Activated CD4-positive, CD25-positive, alpha-beta regulatory T cell (primary cell): ENCODE data around the gene LRRC74A.

Source experiments
- DNase-seq, 4 experiments: peaks; one replicate each; lab custom pipeline; 2025; lab: John Stamatoyannopoulos, UW

The LRRC74A gene

DNA sequence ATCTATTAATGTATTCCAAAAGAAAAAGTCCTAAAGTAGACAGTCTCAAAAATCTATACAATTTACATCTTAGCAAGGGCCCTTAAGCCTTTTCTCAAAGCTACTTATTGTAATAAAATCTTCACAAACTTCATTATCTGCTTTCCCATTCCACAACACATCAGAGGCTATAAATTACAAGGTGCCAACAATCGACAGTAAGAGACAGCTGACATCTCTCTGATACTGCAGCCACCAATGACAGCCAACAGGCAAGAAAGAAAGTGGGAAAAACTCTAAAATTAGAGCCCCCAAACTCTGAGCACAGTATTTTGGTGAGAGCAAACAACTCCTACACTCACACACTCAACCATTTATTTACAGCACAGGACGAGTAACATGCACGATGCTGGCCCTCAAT, 15.7 kb upstream of the LRRC74A start:
- no peak for DNase-seq

- no peak for DNase-seq
Measured at GRCh38 chr14:76810953-76811400, 15.2 kb upstream of the LRRC74A start.

DNA sequence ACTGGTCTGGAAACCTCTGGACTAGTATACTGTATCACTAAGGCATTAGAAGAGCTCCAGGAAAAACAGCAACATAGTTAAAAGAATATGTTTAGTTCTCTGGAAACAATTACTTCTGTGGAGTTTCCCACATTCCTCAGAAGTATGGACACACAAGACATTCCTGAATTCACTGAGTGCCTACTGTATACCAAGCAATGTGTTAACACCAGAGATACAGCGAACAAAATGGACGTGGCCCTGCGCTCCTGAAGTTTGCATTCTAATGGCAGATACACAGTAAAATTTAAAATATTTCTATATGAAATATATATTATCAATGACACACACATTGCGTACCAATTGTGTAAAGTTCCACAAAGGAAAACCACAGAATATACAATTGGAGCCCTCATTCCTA, 14.6 kb upstream of the LRRC74A start:
- no peak for DNase-seq

DNA sequence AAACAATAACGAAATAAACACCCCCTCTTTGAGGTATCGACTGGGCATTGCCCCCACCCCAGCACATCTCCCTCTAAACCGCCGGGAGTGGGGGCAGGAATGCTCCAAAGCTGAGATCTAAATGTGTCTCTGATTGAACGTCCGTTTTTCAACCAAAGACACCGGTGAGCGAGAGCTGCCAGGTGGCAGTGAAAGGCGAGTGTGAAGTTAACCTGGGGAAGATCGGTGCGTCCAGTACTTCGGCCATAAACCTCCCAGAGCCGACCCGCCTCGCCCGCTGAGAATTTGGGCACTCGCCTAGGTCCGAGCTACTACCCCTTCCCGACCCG, 14.2 kb upstream of the LRRC74A start:
- DNase-seq, result no peak

DNA sequence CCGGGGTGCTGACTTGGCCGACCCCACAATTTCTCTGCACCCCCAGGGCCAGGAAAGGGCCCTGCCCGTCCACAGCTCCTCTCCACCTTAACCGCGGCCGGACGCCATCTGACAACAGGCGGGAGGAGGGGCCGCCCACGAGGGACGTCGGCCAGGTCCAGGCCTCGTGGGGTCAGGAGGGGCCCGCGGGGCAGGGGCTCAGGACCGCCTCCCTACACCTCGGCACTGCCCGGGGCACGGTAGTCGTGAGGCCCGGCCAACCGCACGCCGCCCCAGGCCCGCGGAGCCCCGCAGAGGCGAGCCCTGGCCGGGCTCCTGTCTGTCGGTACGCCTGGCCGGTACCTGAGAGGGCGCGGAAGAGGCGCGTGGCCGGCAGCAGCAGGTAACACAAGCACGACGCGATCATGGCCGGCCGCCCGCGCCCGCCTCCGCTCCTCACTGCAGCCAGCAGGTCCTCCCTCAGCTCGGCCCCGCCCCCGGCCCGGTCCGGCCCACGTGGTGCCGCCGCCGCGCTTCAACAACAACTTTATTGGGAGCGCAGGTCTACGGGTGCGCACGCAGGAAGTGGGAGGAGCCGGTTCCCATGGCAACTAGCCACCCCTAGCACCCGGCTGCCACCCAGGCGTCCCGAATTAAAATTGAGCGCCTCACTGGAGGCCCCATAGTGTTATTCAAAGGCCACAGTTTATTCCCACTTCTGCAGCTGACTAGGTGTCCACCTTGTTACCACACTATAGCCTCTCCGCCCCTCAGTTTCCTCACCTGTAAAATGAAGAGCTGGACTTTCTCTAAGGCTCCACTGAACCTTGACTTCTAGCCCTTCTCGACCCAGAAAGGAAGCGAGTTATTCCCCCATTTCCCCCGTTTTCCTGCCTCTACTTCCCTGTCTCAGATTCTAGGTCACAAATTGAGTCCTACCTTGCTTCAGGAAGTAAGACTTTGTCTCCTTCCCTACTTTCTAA, 13.5 kb upstream of the LRRC74A start, which contains the start of gene ANGEL1:
Gene ANGEL1 (minus strand): TSS at position 461 of the 962 bp plus-strand sequence. CDS start 55 bp downstream, at position 406.
- DNase-seq, result peak; percentile 90 to 95 (median 94)

DNA sequence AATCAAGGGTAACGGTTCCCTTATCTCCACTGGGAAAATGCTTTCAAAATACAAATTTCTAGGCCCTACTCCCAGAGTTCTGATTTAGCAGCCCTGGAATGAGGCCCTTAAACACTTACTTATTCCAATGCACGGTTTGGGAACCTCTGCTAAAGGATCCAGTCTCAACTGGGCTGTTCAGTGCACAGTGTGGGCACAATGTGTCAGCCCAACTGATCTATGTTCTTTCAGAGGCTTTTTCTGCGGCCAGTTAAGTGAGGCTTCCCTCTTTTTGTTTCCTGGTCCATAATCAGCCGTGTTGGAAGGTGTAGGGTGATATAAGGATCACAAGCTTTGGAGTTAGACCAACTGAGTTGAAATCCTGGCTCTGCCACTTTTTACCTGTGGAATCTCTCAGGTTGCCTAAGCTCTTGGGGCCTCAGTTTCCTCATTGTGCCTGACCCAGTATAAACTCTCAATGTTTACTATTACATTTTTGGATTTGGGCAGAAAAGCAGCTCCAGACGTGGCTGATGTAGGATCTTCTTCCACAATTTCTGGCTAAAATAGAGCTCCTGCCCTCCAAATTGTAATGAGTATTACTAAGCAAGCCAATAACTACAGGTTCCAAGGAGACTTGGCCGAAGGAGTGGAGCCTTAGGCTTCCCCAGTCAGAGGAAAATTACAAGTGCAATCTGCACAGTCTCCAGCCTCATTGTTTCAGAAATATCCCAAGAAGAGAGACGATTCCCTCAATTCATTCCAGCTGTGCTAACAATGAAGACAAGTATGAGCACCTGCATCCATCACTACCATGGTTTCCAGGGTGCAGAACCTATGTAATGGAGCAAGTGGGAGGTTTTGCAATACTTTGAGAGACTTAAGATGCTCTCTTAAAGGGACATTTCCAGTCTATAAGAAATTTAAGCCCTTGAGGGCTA, 11.2 kb upstream of the LRRC74A start:
- no peak for DNase-seq

DNA sequence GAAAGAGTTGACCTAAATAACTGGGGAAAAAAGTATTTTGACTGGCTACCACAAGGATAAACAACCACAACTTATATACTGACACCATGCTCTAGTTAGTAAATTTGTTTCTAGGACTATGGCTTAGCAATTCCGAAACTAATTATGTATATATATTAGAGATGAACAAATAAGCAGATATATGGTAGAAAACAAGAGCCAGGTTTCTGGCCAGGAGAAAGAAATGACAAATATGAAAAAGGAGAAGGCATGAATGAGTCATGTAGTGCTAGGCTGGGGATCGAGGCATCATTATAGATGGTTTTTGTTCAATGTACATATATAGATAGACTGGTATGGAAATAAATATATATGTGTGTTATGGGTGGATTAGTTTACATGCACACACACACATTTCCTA, 5.5 kb upstream of the LRRC74A start:
- DNase-seq, result no peak

GRCh38 chr14:76827696-76828296, 1.6 kb downstream of the LRRC74A start:
- no peak for DNase-seq

GRCh38 chr14:76828339-76829012, 2.3 kb downstream of the LRRC74A start:
- no peak for DNase-seq

DNA sequence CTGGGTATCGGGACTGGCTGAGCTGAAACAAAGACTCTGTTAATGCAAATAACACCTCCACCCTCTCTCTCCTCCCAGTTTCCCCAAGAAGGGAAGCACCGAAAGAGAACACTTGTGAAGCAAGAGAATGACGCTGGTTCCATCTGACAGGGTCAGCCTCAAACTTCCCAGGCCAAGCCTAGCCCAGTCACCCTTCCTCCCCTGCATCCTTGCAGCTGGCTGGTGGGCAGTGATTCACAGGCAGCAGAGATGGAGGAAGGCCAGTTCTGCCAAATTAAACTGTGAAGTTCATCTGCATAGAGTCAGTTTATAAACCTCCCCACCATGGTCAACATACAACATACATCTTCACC, 2.8 kb downstream of the LRRC74A start:
- DNase-seq, result no peak

DNA sequence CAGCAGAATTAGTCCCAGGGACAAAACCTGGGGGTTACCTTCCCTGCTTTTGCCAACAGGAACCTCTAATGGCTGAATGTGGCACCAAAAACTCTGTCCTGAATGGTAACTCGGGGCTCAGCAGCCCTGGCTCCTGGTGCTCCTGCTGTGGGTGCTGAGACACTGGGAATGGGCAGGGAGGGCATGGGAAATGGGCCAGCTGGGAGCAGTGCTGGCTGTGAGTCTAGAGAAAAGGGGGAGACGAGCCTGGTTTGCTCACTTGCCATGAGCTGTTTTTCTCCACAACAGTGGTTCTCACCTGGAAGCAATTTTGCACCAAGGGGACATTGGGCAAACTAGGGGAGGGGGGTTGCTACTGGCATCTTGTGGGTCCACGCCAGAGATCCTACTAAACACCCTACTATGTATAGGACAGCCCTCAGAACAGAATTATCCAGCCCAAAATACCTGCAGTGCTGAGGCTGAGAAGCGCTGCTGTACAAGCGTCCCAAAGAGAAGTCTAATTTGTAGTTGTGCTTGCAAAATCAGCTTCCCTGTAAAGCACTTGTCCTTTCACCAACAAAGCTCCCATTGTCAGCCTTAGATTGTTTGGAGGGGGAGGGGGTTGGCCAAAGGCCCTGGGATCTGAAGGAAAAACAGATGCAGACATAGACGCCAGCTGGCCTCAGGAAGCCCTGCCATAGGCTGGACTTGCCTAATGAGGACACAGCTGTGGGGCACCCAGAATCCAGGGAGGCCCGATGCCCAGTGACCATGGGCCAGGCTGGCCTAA, 3.6 kb downstream of the LRRC74A start:
- DNase-seq, result no peak

GRCh38 chr14:76830556-76830955, 4.3 kb downstream of the LRRC74A start:
- no peak for DNase-seq

GRCh38 chr14:76832503-76832988, 6.3 kb downstream of the LRRC74A start:
- no peak for DNase-seq

GRCh38 chr14:76833011-76833410, 6.8 kb downstream of the LRRC74A start:
- no peak for DNase-seq

GRCh38 chr14:76834241-76834661, 8.0 kb downstream of the LRRC74A start:
- no peak for DNase-seq

- DNase-seq, result no peak
Measured at GRCh38 chr14:76836029-76836630, 9.9 kb downstream of the LRRC74A start.

DNA sequence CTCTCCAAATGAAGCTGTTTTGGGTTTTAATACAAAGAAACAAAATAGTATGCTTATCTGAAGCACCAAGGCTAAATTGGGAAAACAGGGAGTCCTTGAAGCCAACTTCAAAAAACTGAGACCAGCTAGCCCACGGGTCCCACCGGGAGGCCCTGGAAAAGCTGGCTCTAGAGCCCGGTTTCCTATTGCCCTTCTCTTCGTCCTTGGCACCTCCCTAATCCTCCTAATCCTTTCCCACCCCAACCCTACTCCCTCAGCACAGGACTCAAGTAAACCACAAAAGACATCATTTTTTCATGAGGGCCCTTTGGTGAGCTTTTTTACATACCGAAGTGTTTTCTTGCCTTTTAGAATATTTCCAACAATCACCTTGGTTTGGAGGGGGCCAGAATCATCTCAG, 11.3 kb downstream of the LRRC74A start:
- no peak for DNase-seq

- DNase-seq, result no peak
Measured at GRCh38 chr14:76842414-76842813, 16.2 kb downstream of the LRRC74A start.

- DNase-seq, result peak in 3 of 4 experiments; percentile 8 to 36 (median 9)
Measured at GRCh38 chr14:76844223-76844622, 18.0 kb downstream of the LRRC74A start.

- DNase-seq, result no peak
Measured at GRCh38 chr14:76846331-76847047, 20.3 kb downstream of the LRRC74A start.
